ENCODE data around the gene TMEM116.
A peak's percentile ranks its signal among the peaks of the same experiment; 100 is the strongest.
"Not testable (repeated sequence)": the region's sequence is repeated elsewhere in the genome, so short reads cannot be mapped to it uniquely, and the experiment has no call there.

TMEM116 gene

GRCh38 chr12:112008918-112009317 is 4.0 kb downstream of the TMEM116 start:
- no peak for DNase-seq

GRCh38 chr12:112007945-112008344 is 5.0 kb downstream of the TMEM116 start:
- DNase-seq: no peak

DNA sequence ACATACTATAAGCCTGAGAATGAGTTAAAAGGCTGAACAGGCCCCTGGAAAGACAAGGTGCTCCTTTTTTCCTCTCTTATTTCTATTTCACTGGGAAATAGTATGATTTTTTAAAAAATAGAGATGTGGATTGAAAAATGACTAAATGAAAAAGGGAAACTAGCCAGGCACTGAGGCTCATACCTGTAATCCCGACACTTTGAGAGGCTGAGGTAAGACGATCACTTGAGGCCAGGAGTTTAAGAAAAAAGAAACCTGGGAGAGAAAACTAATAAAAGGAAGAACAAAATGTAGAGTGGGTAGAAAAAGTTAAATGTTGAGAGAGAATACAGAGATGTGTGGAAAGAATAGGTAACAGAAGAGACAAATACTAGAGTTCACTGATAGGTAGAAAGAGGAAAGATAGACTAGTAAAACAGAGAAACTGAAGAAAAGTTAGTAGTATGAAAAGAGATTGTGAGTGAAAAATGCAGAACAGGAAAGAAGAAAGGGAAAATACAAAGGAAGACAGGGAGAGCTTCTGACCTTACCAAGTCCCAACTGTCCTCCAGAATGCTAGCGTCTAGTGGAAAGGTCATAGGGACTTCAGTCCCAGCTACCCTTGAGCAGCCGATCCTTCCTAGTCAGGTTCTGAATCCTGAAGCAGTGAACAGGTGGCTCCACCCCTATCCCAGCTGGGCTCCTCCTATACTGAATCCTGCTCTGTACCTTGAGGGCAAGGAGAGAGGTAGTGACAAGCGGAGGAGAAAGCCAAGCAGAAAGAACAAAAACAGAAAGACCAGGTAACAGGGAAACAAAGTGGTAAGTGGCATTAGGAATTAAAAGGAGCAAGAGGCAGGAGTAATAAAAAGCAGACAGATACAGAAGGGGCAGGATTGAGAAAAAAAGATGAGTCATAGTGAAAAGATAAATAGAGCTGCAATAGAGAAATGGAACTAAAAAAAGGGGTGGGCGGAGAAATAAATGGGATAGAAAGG is 7.3 kb downstream of the TMEM116 start:
- DNase-seq: no peak

GRCh38 chr12:112004041-112004440 is 8.9 kb downstream of the TMEM116 start:
- DNase-seq: no peak

DNA sequence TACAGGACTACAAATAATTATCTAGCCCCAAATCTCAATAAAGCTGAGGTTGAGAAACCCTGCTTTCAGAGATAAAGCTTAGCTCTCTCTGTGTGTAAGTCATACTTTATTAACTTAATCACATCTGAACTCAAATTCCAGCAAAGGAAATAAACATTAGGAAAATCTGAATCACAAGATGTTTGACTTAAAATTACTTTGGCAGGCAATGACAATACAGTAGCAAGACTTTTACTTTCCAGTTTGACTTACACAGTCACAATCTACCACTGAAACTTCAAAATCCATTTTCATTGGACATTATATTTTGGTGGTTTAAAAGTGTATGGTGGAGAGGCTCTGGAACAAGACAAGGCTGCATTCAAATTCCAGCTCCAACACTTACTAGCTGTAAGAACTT is 11.4 kb downstream of the TMEM116 start:
- DNase-seq: no peak

- no peak for DNase-seq
These were observed 12.1 kb downstream of the TMEM116 start for GRCh38 chr12:112000820-112001219.

DNA sequence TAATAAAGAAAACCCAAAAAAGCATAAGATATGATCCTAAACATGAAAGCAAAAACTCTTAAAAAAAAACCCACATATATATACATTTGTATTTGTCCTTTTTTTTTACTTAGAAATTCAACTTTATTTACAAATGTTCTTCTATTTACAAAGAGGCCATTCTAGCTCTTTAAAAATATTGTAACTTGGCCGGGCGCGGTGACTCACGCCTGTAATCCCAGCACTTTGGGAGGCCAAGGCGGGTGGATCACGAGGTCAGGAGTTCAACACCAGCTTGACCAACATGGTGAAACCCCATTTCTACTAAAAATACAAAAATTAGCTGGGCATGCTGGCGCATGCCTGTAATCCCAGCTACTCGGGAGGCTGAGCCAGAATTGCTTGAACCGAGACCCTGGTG is 13.8 kb downstream of the TMEM116 start:
- DNase-seq: not testable (repeated sequence)

GRCh38 chr12:111998015-111998414 is 14.9 kb downstream of the TMEM116 start:
- DNase-seq: no peak

- DNase-seq: no peak
These were observed 15.7 kb downstream of the TMEM116 start for GRCh38 chr12:111997300-111997699.

GRCh38 chr12:111995782-111996480 is 17.0 kb downstream of the TMEM116 start:
- no peak for DNase-seq

DNA sequence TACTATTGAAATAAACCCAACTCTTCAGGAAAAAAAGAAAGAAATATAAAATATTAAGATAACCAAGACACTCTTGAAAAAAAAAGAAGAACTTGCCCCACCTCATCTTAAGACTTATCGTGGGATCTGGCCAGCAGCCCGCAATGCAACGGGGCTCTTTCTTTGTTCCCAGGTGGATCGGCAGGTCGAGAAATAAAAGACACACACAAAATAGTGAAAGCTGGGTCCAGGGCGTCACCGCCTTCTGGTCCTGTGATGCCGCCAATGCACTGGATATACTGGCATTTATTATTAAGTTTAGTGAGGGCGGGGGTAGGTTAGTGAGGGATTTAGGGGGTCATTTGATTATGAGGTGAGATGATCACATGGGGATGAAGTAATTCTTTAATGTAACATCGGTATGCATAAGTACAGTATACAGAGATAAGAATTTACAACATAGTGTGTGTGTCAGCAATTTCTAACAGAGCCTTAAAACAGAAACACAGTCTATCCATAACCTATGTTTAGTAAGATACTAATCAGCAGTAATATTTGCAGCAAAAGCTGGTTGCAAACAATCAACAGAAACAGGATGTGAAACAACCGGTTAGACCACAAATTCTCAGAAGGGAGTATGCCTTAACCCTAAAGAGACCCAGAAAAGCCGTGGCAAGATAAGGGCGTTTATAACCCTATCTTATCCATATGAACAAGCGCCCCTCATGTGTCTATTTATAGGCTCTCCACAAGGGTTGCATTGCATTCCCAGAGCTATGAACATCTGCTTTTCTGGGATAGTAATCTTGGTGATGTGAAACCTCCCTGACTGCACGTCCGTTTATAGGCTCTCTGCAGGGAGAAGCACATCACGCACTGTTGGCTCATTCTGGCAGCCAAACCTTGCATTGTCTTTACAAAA is 18.5 kb downstream of the TMEM116 start:
- not testable (repeated sequence) for DNase-seq

DNA sequence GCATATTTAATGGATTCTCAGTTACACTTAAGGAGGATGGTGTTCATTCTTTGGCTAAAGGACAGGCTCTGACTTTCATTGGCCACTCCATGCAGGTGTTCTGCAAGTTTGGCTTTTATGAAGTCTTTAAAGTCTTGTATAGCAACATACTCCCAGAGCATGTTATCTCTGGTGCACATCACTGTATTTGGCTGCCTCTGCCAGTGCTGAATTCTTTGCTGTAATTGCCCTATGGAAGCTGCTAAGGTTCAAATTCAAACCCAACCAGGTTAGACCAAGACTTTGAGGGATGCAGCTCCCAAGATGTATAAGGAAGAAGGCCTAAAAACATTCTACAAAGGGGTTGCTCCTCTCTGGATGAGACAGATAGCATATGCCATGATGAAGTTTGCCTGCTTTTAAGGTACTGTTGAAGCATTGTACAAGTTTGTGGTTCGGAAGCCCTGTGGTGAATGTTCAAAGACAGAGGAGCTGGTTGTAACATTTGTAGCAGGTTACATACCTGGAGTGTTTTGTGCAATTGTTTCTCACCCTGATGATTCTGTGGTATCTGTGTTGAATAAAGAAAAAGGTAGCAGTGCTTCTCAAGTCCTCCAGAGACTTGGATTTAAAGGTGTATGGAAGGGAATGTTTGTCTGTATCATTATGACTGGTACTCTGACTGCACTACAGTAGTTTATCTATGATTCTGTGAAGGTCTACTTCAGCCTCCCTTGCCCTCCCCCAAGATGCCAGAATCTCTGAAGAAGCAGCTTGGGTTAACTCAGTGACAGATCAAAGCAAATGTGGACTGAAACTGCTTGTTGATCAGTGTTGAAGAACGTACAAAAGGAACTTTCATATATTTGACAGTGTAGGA is 19.4 kb downstream of the TMEM116 start:
- no peak for DNase-seq

DNA sequence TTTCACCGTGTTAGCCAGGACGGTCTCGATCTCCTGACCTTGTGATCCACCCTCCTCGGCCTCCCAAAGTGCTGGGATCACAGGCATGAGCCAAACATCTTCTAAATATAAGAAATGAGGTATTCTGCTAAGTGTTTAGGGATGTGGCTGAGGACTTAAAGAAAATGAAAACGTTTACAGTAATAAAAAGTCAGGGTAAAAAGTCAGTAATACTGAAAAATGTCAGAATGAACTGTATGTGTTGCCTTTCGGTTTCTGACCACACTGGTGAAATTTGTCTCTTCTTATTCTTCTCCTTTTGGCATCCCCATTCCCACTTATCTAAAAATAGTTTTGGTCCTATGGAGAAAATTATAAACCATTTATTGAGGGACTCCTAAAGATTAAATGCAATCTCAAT is 20.5 kb downstream of the TMEM116 start:
- DNase-seq: no peak

- peak; percentile 63 for DNase-seq
These were observed 21.0 kb downstream of the TMEM116 start for GRCh38 chr12:111991946-111992345.

DNA sequence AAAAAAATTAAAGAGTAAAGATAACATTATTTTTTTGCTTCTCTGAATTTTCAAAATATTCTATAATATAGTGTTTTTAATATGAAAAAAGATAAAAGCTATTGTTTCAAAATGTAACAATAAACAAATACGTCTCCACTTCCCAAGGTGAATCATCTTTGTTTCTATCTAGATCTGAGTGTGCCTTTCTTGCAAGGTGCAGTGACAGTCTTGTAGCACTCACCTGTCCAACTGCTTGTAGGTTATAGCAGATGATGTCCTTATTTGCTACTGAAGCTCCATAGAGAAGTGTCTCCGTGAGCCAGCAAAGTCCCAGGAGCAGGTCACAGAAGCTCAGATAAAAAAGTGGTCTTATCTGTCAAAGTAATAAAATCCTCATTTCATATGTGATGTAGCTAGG is 21.4 kb downstream of the TMEM116 start:
- no peak for DNase-seq

DNA sequence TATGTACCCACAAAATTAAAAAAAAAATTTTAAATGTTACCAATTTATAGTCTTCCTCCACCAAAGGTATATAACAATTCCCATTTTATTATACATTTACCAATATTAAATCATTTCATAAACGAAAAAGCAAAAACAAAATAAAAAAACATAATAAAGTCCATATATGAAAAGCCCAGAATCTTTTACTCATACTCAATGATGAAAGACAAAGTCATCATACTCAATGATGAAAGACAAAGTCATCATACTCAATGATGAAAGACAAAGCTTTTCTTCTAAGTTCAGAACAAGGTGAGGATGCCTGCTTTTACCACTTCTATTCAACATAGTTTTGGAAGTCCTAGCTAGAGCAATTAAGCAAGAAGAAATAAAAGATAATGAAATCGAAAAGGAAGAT is 28.1 kb downstream of the TMEM116 start:
- no peak for DNase-seq

DNA sequence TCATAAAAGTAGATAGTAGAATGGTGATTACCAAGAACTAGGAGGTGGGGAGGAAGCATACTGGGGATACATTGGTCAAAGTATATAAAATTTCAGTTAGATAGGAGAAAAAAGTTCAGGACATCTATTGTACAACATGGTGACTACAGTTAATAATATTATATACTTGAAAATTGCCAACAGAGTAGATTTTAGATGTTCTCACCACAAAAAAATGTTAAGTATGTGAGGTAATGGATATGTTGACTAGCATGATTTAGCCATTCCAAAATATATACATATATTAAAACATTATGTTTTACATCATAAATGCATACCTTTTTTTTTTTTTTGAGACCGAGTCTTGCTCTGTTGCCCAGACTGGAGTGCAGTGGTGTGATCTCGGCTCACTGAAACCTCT is 31.0 kb downstream of the TMEM116 start:
- DNase-seq: peak; percentile 60

GRCh38 chr12:111980598-111980997 is 32.4 kb downstream of the TMEM116 start:
- DNase-seq: no peak

- no peak for DNase-seq
These were observed 34.4 kb downstream of the TMEM116 start for GRCh38 chr12:111978545-111978944.

GRCh38 chr12:111976860-111977259 is 36.1 kb downstream of the TMEM116 start:
- no peak for DNase-seq

DNA sequence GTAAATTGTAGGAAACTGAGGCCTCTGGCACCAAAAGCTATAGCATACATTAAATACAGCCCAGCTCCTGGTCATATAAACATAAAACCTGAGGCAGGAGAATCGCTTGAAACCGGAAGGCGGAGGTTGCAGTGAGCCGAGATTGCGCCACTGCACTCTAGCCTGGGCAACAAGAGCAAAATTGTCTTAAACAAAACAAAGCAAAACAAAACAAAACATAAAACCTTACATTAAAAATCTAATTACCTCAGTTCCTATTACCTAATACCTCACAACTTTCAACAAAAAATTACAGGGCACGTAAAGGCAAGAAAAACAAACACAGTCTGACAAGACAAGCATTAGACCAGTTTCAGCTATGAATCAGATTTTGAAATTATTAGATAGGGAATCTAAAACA is 36.7 kb downstream of the TMEM116 start:
- DNase-seq: no peak
